SK-N-SH treated with all-trans-retinoic acid at 6 μM for 48 hours (cell line): Measurements from ENCODE around the gene ZFHX3.

ENCODE experiments used
- CREB5 ChIP-seq: fragments of 250-450 bp; sonication (Bioruptor Pico); IDR thresholded peaks from 2 replicates; pipeline ENCODE4 v1.5.1; 2020; ENCODE audit warnings: low read depth, mild to moderate bottlenecking, moderate library complexity
- ESRRG ChIP-seq: fragments of 250-450 bp; sonication (Bioruptor Pico); IDR thresholded peaks from 2 replicates; pipeline ENCODE4 v1.6.1; 2021; ENCODE audit warnings: mild to moderate bottlenecking
- OSR1 ChIP-seq: fragments of 250-450 bp; sonication (Bioruptor Pico); IDR thresholded peaks from 2 replicates; pipeline ENCODE4 v1.8.0; 2022; ENCODE audit warnings: moderate library complexity, mild to moderate bottlenecking, inconsistent platforms
- SNAI2 ChIP-seq: fragments of 250-450 bp; sonication (Bioruptor Pico); IDR thresholded peaks from 2 replicates; pipeline ENCODE4 v1.5.0; 2020; ENCODE audit warnings: mild to moderate bottlenecking, moderate library complexity
- TCF4 ChIP-seq: fragments of 250-450 bp; sonication (Bioruptor Pico); IDR thresholded peaks from 2 replicates; pipeline ENCODE4 v1.8.0; 2021; ENCODE audit warnings: mild to moderate bottlenecking, moderate library complexity, borderline replicate concordance
- TOX ChIP-seq: fragments of 250-450 bp; sonication (Bioruptor Pico); IDR thresholded peaks from 2 replicates; pipeline ENCODE4 v1.8.0; 2021; ENCODE audit warnings: mild to moderate bottlenecking, moderate library complexity, borderline replicate concordance
- ZC3H10 ChIP-seq: fragments of 250-450 bp; sonication (Bioruptor Pico); IDR thresholded peaks from 2 replicates; pipeline ENCODE4 v1.5.1; 2021; ENCODE audit warnings: mild to moderate bottlenecking, moderate library complexity
- ZFP30 ChIP-seq: fragments of 450-650 bp; formaldehyde crosslinking; IDR thresholded peaks from 2 replicates; pipeline ENCODE4 v1.5.0; 2022; ENCODE audit warnings: mild to moderate bottlenecking, moderate library complexity
- ZNF565 ChIP-seq: fragments of 450-650 bp; formaldehyde crosslinking; conservative IDR thresholded peaks from 2 replicates; pipeline ENCODE4 v1.5.0; 2020; ENCODE audit warnings: low read depth, mild to moderate bottlenecking, moderate library complexity
- TF ChIP-seq, protein P1 (sequence below): fragments of 250-450 bp; sonication (Bioruptor Pico); IDR thresholded peaks from 2 replicates; pipeline ENCODE4 v1.8.0; 2020; ENCODE audit warnings: mild to moderate bottlenecking, moderate library complexity, borderline replicate concordance

GRCh38 chr16:73069581-73070262, 21.8 kb upstream of the ZFHX3 start:
- TF ChIP-seq SNAI2 (no peak), OSR1 (no peak), TCF4 (CRISPR knock-in tag) (no peak), ZFP30 (no peak), ZC3H10 (no peak), TOX (CRISPR knock-in tag) (no peak), CREB5 (no peak), ZNF565 (CRISPR knock-in tag) (no peak), ESRRG (CRISPR knock-in tag) (no peak)
- TF ChIP-seq, protein P1, sequence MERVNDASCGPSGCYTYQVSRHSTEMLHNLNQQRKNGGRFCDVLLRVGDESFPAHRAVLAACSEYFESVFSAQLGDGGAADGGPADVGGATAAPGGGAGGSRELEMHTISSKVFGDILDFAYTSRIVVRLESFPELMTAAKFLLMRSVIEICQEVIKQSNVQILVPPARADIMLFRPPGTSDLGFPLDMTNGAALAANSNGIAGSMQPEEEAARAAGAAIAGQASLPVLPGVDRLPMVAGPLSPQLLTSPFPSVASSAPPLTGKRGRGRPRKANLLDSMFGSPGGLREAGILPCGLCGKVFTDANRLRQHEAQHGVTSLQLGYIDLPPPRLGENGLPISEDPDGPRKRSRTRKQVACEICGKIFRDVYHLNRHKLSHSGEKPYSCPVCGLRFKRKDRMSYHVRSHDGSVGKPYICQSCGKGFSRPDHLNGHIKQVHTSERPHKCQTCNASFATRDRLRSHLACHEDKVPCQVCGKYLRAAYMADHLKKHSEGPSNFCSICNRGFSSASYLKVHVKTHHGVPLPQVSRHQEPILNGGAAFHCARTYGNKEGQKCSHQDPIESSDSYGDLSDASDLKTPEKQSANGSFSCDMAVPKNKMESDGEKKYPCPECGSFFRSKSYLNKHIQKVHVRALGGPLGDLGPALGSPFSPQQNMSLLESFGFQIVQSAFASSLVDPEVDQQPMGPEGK: no peak
